CD14-positive monocyte (primary cell): Measurements from ENCODE around the gene SELPLG. TPM values are rescaled to one million over a fixed set of nuclear protein-coding genes. Genes with fewer than 3 reads are reported as not detected.

Experiments
- DNase-seq, 3 donors: peaks; one replicate each; pipeline ENCODE4 v3.0.0-alpha.2; 2011 to 2022
- H2AFZ ChIP-seq: 2 replicates; pipeline ENCODE4 v1.6.0; 2012; ENCODE audit warnings: mild to moderate bottlenecking, low read depth, low read length, inconsistent platforms; ENCODE audit not compliant: insufficient read depth, poor library complexity, severe bottlenecking
- H3K27ac ChIP-seq, 2 donors: 1 replicate in 1 of 2; 2 replicates in 1 of 2; pipeline ENCODE4 v1.5.1; 2012 to 2013; ENCODE audit warnings: low read length in 2 of 2, control low read depth in 1 of 2, inconsistent platforms in 1 of 2, low read depth in 1 of 2, mild to moderate bottlenecking in 1 of 2
- H3K27me3 ChIP-seq, 2 donors: one replicate each; pipeline versions ENCODE4 v1.6.0 to v1.6.1; 2011 to 2013; ENCODE audit warnings: low read length in 2 of 2; ENCODE audit not compliant: control insufficient read depth in 2 of 2, insufficient read depth in 2 of 2
- H3K36me3 ChIP-seq, 2 donors: replicated peaks in 1 of 2; 1 replicate in 1 of 2; 2 replicates in 1 of 2; pipeline versions ENCODE4 v1.5.1 to v1.6.1; 2012 to 2013; ENCODE audit warnings: low read length in 2 of 2, control low read depth in 1 of 2, inconsistent platforms in 1 of 2, mild to moderate bottlenecking in 1 of 2; ENCODE audit not compliant: insufficient read depth in 2 of 2, control insufficient read depth in 1 of 2
- H3K4me1 ChIP-seq, 2 donors: 1 replicate in 1 of 2; 2 replicates in 1 of 2; pipeline versions ENCODE4 v1.5.1 to v1.6.1; 2012 to 2013; ENCODE audit warnings: low read length in 2 of 2, control low read depth in 1 of 2, inconsistent platforms in 1 of 2, mild to moderate bottlenecking in 1 of 2, moderate library complexity in 1 of 2; ENCODE audit not compliant: insufficient read depth in 2 of 2, control insufficient read depth in 1 of 2
- H3K4me2 ChIP-seq: replicated peaks from 2 replicates; pipeline ENCODE3; 2012; ENCODE audit warnings: low read length, moderate library complexity, mild to moderate bottlenecking; ENCODE audit not compliant: poor library complexity, severe bottlenecking; ENCODE audit errors: extremely low read depth
- H3K4me3 ChIP-seq, 3 experiments: fragments of 200-600 bp in 1 of 3; sonication (generic) in 1 of 3; replicated peaks in 1 of 3; 1 replicate in 2 of 3; 2 replicates in 1 of 3; pipeline ENCODE4 v1.5.1; 2011 to 2013; ENCODE audit warnings: low read length in 3 of 3, mild to moderate bottlenecking in 3 of 3, control low read depth in 2 of 3, low read depth in 2 of 3, inconsistent platforms in 1 of 3, moderate library complexity in 1 of 3
- H3K79me2 ChIP-seq: 2 replicates; pipeline ENCODE4 v1.6.0; 2012; ENCODE audit warnings: mild to moderate bottlenecking, control low read depth, inconsistent platforms, low read length, moderate library complexity; ENCODE audit not compliant: insufficient read depth
- H3K9ac ChIP-seq: 2 replicates; pipeline ENCODE4 v1.6.0; 2017; ENCODE audit warnings: low read length, mild to moderate bottlenecking; ENCODE audit not compliant: insufficient read depth, poor library complexity, severe bottlenecking
- H3K9me3 ChIP-seq, 2 donors: replicated peaks in 1 of 2; 1 replicate in 1 of 2; 2 replicates in 1 of 2; pipeline versions ENCODE4 v1.5.1 to v1.6.1; 2012 to 2013; ENCODE audit warnings: low read length in 2 of 2, control low read depth in 1 of 2; ENCODE audit not compliant: control insufficient read depth in 1 of 2, insufficient read depth in 1 of 2
- H4K20me1 ChIP-seq: 2 replicates; pipeline ENCODE4 v1.6.0; 2012; ENCODE audit warnings: mild to moderate bottlenecking, low read length, control low read depth, moderate library complexity; ENCODE audit not compliant: insufficient read depth
- H3K27ac Mint-ChIP-seq, 7 donors: one replicate each; pipeline ENCODE4 v1.8.0; 2020; ENCODE audit warnings: mild to moderate bottlenecking in 7 of 7, mixed read lengths in 7 of 7, moderate library complexity in 6 of 7, inconsistent platforms in 2 of 7
- H3K27me3 Mint-ChIP-seq, 3 donors: one replicate each; pipeline ENCODE4 v1.8.0; 2021 to 2022; ENCODE audit warnings: low read depth in 3 of 3, mild to moderate bottlenecking in 3 of 3, mixed read lengths in 3 of 3, moderate library complexity in 3 of 3, inconsistent platforms in 1 of 3
- H3K36me3 Mint-ChIP-seq, 2 donors: one replicate each; pipeline ENCODE4 v1.8.0; 2020; ENCODE audit warnings: mixed read lengths in 2 of 2, inconsistent platforms in 1 of 2, mild to moderate bottlenecking in 1 of 2
- H3K4me1 Mint-ChIP-seq: one replicate; pipeline ENCODE4 v1.8.0; 2020; ENCODE audit warnings: mild to moderate bottlenecking, mixed read lengths
- H3K4me3 Mint-ChIP-seq, 2 donors: one replicate each; pipeline ENCODE4 v1.8.0; 2020; ENCODE audit warnings: mild to moderate bottlenecking in 2 of 2, mixed read lengths in 2 of 2, moderate library complexity in 1 of 2
- H3K9me3 Mint-ChIP-seq, 7 donors: one replicate each; pipeline ENCODE4 v1.8.0; 2020 to 2022; ENCODE audit warnings: mixed read lengths in 7 of 7, mild to moderate bottlenecking in 6 of 7, moderate library complexity in 6 of 7, inconsistent platforms in 2 of 7
- WGBS: methylation state at CpG from one replicate; pipeline ENCODE4 v1.1.5; 2013; ENCODE audit warnings: missing lambda C conversion rate; ENCODE audit not compliant: insufficient coverage; 5-methylcytosine and 5-hydroxymethylcytosine counted together
- intact Hi-C, 2 donors: fragments of 100-400 bp; cut with micrococcal nuclease; formaldehyde crosslinking; loops; one replicate each; pipeline versions ENCODE4 v1.15.0 to v1.15.1; 2023
- polyA plus RNA-seq, 3 donors: library from polyadenylated mRNA; depleted of rRNA in 1 of 3; unstranded in 2 of 3; stranded (reverse) in 1 of 3; fragments of 300-500 nt in 2 of 3; fragments of >200 nt in 1 of 3; fragmentation: Illumina TruSeq in 2 of 3; gene quantifications; 1 replicate in 2 of 3; 2 replicates in 1 of 3; pipeline ENCODE4 v1.2.3, GENCODE V29; 2012 to 2021
- TF ChIP-seq, protein P1 (sequence below): fragments of 200-600 bp; IDR thresholded peaks from one replicate; pipeline ENCODE4 v1.8.0; 2022; ENCODE audit warnings: antibody characterized with exemption, mild to moderate bottlenecking

The SELPLG gene
- polyA plus RNA-seq, 3 donors = 193 to 349 (median 247) TPM

GRCh38 chr12:108596854-108597558 lies 36.7 kb downstream of the SELPLG start:
- H3K36me3 ChIP-seq = no peaks in the 10 kb centered on the region
- intact Hi-C loops = no loop called here
- peaks cover 6% of the 10 kb centered on the region for H3K4me1 Mint-ChIP-seq
- H3K27ac ChIP-seq = no peak overlapping the region
- no peak overlapping the region for H3K9ac ChIP-seq
- no peak for DNase-seq
- H3K79me2 ChIP-seq = no peaks in the 10 kb centered on the region
- no peak overlapping the region for H3K4me3 ChIP-seq
- no peak overlapping the region for H2AFZ ChIP-seq
- H3K4me3 Mint-ChIP-seq = no peak overlapping the region
- H3K27ac Mint-ChIP-seq = no peak overlapping the region
- 85% methylated on average over 6 of the region's 10 CpGs for WGBS
- no peaks in the 10 kb centered on the region for H4K20me1 ChIP-seq
- H3K4me2 ChIP-seq = no peak overlapping the region
- no peaks in the 10 kb centered on the region for H3K4me1 ChIP-seq
- TF ChIP-seq, protein P1, sequence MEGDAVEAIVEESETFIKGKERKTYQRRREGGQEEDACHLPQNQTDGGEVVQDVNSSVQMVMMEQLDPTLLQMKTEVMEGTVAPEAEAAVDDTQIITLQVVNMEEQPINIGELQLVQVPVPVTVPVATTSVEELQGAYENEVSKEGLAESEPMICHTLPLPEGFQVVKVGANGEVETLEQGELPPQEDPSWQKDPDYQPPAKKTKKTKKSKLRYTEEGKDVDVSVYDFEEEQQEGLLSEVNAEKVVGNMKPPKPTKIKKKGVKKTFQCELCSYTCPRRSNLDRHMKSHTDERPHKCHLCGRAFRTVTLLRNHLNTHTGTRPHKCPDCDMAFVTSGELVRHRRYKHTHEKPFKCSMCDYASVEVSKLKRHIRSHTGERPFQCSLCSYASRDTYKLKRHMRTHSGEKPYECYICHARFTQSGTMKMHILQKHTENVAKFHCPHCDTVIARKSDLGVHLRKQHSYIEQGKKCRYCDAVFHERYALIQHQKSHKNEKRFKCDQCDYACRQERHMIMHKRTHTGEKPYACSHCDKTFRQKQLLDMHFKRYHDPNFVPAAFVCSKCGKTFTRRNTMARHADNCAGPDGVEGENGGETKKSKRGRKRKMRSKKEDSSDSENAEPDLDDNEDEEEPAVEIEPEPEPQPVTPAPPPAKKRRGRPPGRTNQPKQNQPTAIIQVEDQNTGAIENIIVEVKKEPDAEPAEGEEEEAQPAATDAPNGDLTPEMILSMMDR = no peak
- H3K27me3 ChIP-seq = no peaks in the 10 kb centered on the region
- peaks cover 0 to 1% (median 0%) of the 10 kb centered on the region in 7 donors for H3K9me3 Mint-ChIP-seq
- peaks cover 1 to 2% (median 2%) of the 10 kb centered on the region in 3 donors for H3K27me3 Mint-ChIP-seq
- H3K9me3 ChIP-seq = no peaks in the 10 kb centered on the region
- no peaks in the 10 kb centered on the region for H3K36me3 Mint-ChIP-seq

GRCh38 chr12:108595711-108596647 lies 37.7 kb downstream of the SELPLG start:
- no peak overlapping the region for H3K4me2 ChIP-seq
- no peaks in the 10 kb centered on the region for H3K4me1 ChIP-seq
- Mint-ChIP-seq H3K4me3 (no peak overlapping the region), H3K9me3 (peaks cover 0 to 1% (median 0%) of the 10 kb centered on the region in 7 donors), H3K27me3 (peaks cover 0 to 4% (median 1%) of the 10 kb centered on the region in 3 donors), H3K4me1 (peaks cover 6% of the 10 kb centered on the region), H3K27ac (no peak overlapping the region), H3K36me3 (no peaks in the 10 kb centered on the region)
- intact Hi-C loops = no loop called here
- H3K9me3 ChIP-seq = no peaks in the 10 kb centered on the region
- 92% methylated on average over 17 of the region's 17 CpGs for WGBS
- H3K79me2 ChIP-seq = no peaks in the 10 kb centered on the region
- H3K9ac ChIP-seq = no peak overlapping the region
- DNase-seq = no peak
- no peak overlapping the region for H3K4me3 ChIP-seq
- H3K27ac ChIP-seq = no peak overlapping the region
- no peaks in the 10 kb centered on the region for H3K27me3 ChIP-seq
- TF ChIP-seq, protein P1 = no peak
- H4K20me1 ChIP-seq = no peaks in the 10 kb centered on the region
- H3K36me3 ChIP-seq = no peaks in the 10 kb centered on the region
- H2AFZ ChIP-seq = no peak overlapping the region
